Measurements from ENCODE around the gene FOXM1. TPM values are rescaled to one million over a fixed set of nuclear protein-coding genes. Genes with fewer than 3 reads are reported as not detected.

The FOXM1 gene
- total RNA-seq, 1 experiment from 2014 or later, result 81.3 TPM

DNA sequence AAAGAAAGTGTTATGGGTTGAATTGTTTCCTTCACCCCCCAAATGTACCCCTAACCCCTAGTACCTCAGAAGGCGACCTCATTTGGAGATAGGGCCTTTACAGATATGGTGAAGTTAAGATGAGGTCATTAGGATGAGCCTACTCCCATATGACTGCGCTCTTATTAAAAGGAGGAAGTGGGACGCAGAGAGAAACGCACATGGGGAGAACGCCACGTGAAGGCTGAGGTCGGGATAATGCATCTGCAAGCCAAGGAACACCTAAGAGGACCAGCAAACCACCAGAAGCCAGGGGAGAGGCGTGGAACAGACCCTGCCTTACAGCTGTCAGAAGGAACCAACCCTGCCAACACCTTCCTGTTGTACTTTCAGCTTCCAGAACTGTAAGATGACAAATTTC lies 40.4 kb downstream of the FOXM1 start:
- DNase-seq (ENCODE audit: low read depth), result no peak

DNA sequence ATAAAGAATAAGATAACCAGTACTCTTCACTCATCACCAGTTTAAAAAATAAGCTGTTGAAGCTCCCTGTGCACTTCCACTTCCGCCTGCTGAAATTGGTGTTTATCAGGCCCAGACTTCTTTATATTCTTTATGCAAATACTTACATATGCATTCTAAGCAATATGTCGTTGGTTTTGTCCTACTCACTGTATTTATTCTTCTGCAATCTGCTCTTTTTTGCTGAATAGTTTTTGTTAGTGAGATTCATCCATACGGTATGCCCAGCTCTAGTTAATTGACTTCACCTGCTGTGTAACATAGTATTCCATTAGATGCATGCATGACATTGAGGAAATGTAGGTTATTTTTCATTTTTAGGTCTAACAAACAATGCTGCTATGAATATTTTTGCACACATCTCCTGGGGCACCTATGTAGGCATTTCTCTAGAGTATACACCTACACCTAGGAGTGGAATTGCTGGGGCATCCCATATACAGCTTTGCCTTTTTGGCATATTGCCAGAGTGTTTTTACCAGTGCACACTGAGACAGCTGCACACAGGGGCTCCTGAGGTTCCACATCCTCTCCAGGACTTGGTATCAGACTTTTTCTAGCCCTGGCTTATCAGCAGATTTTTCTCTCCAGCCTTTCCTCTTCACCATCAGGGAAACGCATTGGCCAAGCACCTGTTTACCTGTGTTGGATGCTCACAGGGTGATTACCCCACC lies 41.1 kb downstream of the FOXM1 start:
- DNase-seq (ENCODE audit: low read depth), result no peak

DNA sequence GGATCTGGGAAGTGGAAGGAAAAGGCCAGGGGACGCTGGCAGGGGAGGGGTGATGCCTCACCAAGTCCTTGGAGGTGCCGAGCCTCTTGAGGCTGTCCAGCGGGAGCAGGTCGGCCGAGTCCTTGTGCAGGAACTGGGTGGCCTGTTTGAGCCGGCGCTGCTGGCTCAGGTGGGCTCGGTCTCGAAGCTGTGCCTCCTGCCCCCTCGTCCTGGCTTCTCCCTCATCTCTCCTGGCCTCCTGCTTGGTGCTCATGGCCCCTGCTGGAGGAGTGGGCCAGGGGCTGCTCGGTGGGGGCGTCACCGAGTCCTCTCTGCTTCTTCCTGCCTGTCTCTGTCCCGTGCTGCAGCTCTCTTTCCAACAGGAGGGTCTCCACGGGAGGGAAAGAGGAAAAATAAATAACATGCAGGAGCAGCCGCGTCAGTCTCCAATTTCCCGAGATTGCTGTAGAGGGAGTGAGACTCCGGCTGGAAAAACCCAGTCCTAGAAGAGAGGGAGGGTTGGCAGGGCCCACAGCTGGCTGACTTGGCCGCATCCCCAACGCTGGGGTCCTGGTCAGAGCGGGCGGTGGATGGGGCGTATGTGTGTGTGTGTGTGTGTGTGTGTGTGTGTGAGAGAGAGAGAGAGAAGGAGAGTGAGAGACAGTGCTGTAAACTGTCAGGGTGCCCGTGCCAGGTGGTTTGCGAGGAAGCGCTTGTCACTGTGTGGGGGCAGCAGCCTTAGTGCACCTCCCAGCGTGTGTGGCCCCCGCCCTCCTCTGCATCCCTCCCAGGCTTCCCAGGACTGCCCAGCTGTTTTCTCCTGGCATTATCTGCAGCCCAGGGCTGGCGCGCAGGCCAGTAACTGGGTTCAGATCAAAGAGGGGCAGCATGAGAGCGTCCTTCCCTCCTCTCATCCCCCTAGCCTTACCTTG lies 42.1 kb downstream of the FOXM1 start, which contains the start of gene NRIP2:
TSS of gene NRIP2 (minus strand) at position 455 of the 911 bp plus-strand sequence. CDS start at position 403, 52 bp downstream.
- DNase-seq (ENCODE audit: low read depth), result peak; percentile 55

DNA sequence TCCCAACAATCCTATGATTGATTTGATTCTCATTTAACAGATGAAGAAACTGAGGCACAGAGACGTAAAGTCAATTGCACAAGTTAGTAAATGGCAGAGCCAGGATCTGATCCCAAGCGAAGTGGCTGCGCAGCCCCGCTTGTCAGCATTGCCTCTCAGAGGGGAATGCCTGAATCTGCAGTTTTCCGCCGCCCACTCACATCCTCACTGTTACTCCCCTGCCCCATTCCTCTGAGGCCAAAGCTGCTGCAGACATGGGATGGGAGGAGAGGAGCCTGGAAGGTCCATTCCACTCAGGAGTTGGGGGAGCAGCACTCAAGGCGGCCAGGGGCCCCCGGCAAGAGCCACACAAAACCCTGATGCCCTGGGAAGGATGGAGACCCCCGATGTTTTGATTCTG lies 43.2 kb downstream of the FOXM1 start:
- no peak for DNase-seq (ENCODE audit: low read depth)

DNA sequence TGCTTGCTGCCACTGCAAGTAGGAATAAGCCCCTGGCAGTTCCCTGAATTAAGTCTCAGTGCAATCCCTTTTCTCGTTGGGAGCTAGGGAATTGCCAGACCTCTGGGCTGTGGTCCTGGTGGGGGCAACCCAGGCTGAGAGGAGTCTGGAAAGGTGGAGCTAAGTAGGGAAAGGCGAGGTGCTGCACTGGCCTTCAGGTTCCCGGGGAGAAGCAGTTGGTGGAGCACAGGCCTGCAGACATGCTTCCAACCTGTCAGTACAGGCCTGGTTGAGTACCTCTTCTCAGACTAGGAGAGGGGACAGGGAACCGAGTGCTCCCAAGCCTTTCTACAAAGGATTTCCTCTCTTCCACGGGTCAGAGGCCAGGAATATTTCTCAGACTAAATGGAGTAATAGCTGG lies 43.6 kb downstream of the FOXM1 start:
- DNase-seq (ENCODE audit: low read depth), result no peak

DNA sequence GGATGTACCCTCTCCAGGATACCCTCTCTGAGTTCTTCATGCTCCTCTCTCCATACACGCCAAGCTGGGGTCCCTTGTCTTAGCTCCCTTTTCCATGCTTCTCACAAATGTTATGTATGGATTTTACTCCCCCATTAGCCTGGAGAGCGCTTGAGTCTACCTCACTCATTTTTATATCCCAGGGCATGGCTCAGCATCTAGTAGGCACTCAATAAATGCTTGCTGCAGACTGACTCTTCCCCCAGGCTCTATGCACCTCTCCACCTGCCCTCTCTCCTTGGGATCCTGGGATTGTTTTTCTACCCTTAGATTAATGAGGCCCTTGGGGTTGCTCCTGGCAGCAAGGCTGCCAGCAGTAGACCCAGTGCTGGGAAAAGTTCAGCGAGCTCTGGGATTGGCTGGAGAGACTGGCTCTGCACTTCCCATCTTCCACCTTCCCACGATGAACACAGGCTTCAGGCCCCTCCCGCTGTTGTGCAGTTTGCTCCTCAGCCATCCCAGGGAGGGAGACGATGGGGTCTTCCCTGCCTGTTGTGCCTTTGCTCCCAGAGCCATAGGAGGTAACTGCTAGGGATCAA lies 44.3 kb downstream of the FOXM1 start:
- no peak for DNase-seq (ENCODE audit: low read depth)

DNA sequence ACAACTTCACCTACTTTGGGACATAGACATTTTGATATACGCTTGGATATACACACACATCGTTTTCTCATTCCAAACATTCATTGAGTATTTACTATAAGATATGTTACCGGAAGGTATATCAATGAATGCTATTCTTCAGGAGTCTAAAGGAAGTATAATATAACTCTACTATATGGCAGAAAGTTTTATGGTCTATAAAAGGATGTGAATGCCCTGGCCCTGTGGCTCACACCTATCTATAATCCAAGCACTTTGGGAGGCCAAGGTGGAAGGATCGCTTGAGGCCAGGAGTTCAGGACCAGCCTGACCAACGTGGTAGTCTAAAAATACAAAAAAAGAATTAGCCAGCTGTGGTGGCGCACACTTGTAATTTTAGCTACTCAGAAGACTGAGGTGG lies 47.7 kb downstream of the FOXM1 start:
- no peak for DNase-seq (ENCODE audit: low read depth)

DNA sequence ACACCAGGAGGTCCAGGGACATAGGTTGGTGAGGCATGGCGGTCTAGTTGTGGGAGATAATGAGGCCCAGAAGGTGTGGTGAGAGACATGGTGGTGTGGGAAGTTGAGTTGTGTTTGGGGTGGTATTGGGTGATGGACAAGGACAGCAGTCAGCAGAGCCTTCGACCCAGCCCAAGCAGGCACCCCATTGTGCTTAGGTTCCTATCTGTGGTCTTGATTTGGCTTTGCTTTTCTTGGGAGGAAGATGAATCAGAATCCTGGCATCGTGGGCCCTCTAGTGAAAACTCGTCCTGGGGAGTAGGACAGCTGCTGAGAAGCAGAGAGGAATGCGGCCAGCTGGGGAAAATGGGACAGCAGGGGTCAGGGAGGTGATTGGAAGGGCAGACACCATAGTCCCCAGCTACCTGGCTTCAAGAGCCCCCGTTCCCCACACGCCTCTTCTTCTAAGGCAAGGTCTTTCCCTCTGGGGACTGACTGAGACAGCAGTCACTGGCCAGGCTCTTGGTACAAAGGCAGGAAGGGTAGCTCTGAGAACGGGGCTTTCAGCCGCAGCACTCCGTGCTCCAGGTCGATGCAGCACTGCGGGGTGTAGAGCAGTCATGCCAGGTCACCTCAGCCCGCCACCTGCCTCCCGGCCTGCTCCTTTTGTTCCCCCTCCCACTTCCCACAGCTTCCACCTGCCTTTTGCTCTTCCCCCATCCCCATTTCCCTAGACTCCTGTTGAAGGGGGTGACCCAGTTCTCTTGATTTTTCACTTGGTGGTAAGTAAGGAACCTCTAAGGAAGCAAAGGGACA lies 50.1 kb downstream of the FOXM1 start:
- DNase-seq (ENCODE audit: low read depth), result peak; percentile 90

DNA sequence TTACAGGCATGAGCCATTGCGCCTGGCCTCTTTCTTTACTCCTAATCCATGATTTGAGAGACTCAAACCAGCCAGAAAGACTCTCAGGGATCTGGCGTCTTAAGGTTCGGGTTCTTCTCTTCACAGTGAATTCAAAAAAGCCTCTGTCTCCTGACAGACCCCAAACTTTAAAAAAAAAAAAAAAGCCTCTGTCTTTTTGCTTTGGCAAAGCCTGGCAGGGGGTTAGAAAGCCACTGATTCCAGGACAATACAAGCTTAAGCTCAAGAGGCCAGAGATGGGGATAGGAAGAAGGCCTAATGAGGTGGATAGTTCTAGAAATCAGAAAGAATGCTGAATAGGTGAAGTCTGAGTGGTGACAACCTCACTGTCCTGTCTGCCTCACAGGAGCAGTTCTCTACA lies 50.9 kb downstream of the FOXM1 start:
- no peak for DNase-seq (ENCODE audit: low read depth)

DNA sequence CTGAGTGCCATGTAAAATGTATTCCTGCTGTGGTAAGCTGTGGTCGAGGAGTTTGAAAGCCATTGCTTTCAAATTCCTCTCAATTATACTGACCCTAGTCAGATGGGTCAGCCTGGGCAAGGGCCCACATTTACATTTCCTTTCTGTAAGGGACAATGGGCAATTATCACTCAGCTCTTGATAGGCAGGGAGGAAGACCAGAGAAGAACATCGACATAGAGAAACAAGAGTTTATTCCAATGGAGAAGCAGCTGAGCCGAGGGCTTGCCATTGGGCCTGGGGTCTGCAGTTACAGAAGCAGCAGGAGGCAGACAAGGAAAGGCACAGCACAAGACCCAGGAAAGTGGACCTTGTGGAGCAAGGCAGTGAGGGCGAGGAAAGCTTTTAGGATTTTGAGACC lies 51.8 kb downstream of the FOXM1 start:
- DNase-seq (ENCODE audit: low read depth), result no peak

DNA sequence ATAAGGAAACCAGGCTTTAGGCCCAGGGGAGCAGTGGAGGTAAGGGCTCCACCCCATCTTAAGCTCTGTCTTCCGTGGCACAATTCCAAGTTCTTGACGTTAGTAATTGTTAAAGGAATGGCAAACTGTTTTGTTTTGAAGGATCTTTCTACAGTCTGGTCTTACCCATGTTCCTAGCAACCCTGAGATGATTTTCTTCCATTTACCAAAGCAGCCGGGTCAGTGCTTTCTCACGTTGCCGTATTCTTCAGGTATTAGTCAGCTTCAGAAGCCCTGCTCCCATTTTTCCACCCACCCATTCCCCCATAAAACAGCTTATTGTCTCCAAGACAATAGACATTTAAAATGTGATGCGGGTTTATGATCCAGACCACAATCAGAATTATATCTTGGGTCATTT lies 52.4 kb downstream of the FOXM1 start:
- no peak for DNase-seq (ENCODE audit: low read depth)

DNA sequence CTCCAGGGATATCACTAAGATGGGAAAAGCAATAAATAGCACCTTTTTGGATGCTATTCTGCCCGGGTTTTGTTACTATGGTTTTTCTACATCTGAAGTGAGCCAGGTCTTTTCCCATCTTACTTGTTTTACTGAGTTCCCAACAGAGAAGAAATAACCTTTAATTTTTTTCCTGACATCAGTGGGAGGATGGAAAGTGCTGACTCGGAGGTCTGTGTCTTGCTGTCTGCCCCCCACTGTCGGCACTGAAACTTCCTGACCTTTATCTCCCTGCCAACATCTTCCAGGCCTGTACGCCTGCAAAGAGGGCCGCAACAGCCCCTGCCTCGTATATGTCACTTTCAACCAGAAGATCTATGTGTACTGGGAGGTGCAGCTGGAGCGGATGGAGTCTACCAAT lies 53.5 kb downstream of the FOXM1 start:
- no peak for DNase-seq (ENCODE audit: low read depth)

DNA sequence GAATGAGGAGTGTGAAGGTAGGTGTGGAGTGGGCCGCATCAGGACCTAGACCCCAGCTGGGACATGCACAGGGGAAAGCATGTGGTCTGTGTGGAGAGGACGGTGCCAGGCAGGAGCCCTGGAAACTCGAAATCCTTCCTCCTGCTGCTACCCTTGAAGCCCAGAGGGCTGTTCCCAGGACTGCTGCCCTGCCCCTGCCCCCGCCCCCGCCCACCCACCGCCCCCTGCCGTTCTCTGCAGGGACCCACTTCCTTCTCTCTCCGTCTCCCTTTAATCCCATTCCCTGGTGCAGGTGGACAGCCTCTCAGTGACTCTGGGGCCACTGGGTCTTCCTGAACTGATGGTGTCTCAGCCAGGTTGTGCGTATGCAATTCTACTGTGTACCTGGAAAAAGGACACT lies 56.5 kb downstream of the FOXM1 start:
- DNase-seq (ENCODE audit: low read depth), result no peak

DNA sequence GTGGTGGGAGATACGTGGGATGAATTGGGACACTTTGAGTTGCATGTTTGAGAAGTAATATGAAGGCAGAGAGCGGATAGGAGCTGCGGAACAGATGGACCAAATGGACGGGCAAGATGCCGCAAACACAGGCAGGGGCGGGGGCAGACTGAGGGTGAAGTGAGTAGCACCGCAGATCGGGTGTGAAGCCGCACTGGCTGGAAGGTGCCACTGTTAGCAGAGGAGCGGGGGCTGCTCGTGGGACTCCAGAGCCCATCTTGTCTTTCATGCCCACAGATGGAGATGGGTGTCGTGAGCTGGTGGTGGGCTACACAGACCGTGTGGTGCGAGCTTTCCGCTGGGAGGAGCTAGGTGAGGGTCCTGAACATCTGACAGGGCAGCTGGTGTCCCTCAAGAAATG lies 57.2 kb downstream of the FOXM1 start:
- no peak for DNase-seq (ENCODE audit: low read depth)

DNA sequence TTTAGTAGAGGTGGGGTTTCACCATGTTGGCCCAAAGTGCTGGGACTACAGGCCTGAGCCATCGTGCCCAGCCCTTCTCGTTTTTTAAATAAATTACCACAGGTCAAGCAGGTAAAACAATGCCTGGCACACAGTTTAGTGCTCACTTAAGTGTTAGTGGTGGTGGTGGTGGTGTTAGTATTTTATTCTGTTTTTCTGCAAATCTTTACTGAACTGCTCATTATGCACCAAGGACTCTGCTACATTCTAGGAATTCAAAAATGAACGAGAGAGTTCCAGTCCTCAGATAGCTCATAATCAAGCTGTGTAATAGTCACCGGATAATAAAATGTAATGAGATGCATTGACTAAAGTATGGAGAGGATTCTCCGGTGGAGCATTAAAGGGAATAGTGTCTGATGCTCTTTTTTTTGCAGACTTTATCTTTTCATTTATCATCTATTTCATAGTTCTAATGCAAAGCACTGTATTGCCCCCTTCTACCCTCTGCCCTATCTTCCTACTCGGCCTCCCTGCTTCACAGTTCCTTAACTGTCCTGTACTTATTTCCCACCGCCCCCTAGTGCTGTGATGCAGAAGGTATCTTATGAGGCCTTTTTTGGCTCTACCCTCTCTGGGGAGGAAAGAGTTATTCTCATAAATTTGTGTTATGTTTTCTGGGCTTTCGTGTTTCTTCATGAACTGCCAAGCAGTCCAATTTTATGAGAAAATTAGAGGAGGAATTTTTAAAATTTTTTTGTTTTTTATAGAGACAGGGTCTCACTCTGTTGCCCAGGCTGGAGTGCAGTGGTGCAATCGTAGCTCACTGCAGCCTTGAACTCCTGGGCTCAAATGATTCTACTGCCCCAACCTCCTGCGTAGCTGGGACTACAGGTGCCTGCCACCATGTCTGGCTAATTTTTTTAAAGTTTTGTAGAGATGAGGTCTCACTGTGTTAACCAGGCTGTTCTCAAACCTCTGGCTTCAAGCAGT lies 63.5 kb downstream of the FOXM1 start:
- DNase-seq (ENCODE audit: low read depth), result peak; percentile 75

DNA sequence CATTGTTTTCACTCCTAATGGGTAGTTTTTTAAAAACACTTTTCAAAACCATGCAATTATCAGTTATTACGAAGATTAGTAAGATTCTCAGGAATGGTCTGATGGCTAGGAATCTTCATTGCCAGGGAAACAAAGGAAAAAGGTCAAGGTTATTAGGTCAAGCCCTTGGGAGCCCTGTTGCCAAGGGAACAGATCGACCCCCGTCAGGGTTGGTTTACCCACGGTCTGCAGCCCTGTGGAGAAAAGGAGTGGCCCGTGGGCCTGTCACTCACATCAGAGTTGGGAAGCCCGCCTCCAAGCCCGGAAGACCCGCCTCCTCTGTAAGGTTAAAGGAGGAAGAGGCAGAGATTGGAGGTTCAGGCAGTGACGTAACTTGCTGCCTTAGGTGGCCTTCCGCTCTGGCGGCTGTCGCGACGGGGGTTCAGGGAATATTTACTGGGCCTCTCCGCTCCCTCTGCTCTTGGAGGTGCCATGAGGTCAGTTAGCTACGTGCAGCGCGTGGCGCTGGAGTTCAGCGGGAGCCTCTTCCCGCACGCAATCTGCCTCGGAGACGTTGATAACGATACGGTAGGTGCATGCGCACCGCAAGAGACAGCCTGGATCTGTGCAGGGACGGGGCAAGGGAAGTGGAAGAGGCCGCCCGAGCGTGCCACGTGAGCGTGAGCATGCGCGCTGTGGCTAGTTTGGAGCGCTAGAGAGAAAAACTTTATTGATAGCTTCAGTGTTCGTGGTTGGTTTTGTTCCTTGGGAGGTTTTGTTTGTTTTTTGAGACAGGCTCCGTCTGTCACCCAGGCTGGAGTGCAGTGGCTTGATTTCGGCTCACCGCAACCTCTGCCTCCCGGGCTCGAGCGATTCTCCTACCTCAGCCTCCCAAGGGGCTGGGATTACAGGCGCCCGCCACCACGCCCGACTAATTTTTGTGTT lies 64.4 kb downstream of the FOXM1 start, which contains the start of gene ITFG2:
TSS of gene ITFG2 (plus strand) at position 379 of the 924 bp plus-strand sequence. CDS start at position 472, 93 bp downstream.
- DNase-seq (ENCODE audit: low read depth), result peak; percentile 98

DNA sequence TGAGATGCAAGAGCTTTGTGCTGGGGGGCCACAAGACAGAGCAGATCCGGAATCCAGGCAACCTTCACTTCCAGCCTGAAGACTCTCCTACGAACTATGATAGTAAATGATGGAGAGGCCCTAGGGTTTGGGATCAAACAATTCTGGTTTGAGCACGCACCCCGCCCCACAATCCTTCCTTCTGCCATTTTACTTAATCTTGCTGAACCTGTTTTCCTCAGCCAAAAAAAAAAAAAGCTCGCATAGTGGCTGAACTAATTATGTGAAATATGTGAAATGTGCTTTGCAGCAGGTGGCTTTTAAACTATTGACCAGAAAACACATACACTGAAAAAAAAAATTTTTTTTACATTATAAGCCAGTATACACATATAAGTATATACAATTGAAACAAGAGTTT lies 65.2 kb downstream of the FOXM1 start:
- no peak for DNase-seq (ENCODE audit: low read depth)

All from LHCN-M2 (cell line).